Nephron progenitor cell (in vitro differentiated cells): Measurements from ENCODE around the gene ANGPTL2.
"Not testable (repeated sequence)": the region's sequence is repeated elsewhere in the genome, so short reads cannot be mapped to it uniquely, and the experiment has no call there.

Source experiments
- DNase-seq: peaks from one replicate; pipeline ENCODE4 v3.0.0; 2021
- H3K27ac Mint-ChIP-seq: 2 replicates; pipeline ENCODE4 v1.8.0; 2021; ENCODE audit warnings: mild to moderate bottlenecking, moderate library complexity, mixed read lengths
- H3K27me3 Mint-ChIP-seq: 2 replicates; pipeline ENCODE4 v1.8.0; 2021; ENCODE audit warnings: mild to moderate bottlenecking, low read depth, mixed read lengths; ENCODE audit not compliant: poor library complexity
- H3K36me3 Mint-ChIP-seq: 2 replicates; pipeline ENCODE4 v1.8.0; 2021; ENCODE audit warnings: low read depth, mixed read lengths
- H3K4me1 Mint-ChIP-seq: 2 replicates; pipeline ENCODE4 v1.8.0; 2021; ENCODE audit warnings: mixed read lengths
- H3K4me3 Mint-ChIP-seq: 2 replicates; pipeline ENCODE4 v1.8.0; 2021; ENCODE audit warnings: mild to moderate bottlenecking, moderate library complexity, mixed read lengths
- H3K9me3 Mint-ChIP-seq: 2 replicates; pipeline ENCODE4 v1.8.0; 2021; ENCODE audit warnings: mild to moderate bottlenecking, moderate library complexity, mixed read lengths
- TF ChIP-seq, protein P1 (sequence below): fragments of 200-600 bp; sonication (generic); IDR thresholded peaks from 2 replicates; pipeline ENCODE4 v1.5.0; 2021; ENCODE audit warnings: antibody characterized with exemption

Gene ANGPTL2

DNA sequence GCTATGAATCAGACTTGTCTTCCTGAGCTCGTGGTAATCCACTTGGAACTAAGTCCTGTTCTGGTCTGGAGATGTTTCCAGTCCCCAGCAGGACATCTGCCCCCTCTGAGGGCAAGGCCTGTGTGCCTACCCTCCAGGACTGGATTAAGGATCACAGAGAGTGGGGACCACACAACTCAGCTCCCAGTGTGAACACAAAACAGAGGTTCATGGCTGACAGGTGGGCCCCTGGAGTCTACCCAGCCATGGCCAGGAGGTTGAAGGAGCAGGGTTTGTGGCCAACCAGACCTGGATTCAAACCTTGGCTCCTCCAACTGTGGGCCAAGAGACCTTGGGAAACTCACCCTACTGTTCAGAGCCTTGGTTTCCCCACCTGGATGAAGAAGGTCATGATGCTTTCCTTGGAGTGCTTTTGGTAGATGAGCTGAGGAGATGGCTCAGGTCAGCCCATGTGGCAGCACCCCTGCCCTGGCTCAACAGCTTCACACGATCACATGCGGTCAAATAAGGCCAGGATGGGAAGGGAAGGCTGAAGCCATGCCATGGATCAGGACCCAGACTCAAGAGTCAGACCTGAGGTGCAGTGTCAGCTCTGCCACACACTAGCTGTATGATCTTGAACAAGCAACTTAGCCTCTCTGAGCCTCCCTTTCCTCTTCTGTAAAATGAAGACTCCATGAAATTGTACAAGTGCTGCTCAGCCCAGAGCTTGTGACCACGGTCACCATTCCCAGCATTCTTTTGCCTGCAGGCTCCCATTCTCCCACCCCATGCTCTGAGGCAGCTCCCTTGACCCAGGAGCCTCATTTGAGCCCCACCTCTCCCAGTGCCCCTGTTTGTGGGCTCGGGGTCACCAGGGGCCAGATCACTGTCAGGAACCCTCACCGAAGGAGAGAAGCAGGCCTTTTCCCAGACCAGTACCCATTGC is 27.3 kb upstream of the ANGPTL2 start:
- no peak overlapping the region for H3K27ac Mint-ChIP-seq
- H3K27me3 Mint-ChIP-seq = peaks cover 4% of the 10 kb centered on the region
- H3K36me3 Mint-ChIP-seq = no peaks in the 10 kb centered on the region
- no peak for DNase-seq
- H3K9me3 Mint-ChIP-seq = no peaks in the 10 kb centered on the region
- no peak overlapping the region for H3K4me3 Mint-ChIP-seq
- TF ChIP-seq, protein P1, sequence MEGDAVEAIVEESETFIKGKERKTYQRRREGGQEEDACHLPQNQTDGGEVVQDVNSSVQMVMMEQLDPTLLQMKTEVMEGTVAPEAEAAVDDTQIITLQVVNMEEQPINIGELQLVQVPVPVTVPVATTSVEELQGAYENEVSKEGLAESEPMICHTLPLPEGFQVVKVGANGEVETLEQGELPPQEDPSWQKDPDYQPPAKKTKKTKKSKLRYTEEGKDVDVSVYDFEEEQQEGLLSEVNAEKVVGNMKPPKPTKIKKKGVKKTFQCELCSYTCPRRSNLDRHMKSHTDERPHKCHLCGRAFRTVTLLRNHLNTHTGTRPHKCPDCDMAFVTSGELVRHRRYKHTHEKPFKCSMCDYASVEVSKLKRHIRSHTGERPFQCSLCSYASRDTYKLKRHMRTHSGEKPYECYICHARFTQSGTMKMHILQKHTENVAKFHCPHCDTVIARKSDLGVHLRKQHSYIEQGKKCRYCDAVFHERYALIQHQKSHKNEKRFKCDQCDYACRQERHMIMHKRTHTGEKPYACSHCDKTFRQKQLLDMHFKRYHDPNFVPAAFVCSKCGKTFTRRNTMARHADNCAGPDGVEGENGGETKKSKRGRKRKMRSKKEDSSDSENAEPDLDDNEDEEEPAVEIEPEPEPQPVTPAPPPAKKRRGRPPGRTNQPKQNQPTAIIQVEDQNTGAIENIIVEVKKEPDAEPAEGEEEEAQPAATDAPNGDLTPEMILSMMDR = no peak
- H3K4me1 Mint-ChIP-seq = no peaks in the 10 kb centered on the region

GRCh38 chr9:127149010-127149409 is 26.6 kb upstream of the ANGPTL2 start:
- H3K27ac Mint-ChIP-seq = no peak overlapping the region
- TF ChIP-seq, protein P1 = no peak
- H3K4me3 Mint-ChIP-seq = no peak overlapping the region

DNA sequence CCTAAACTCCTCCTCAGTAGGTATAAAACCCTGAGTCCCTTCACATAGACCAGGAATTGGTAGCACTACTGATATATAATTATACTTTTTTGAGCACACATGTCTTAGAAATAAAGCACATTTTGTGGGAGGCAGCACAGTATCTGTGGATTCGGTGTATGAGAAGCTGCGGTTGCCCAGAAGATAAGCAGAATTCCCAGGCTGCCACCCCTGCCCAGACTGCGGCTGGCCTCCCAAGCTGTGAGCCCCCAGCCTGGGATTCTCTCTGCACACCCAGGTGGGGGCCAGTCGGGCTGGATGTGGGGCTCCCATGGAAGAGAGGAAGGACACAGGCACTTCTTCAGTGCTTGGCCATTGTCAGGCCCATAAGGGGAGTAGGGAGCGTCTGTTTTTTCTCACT is 25.6 kb upstream of the ANGPTL2 start:
- TF ChIP-seq, protein P1 = no peak
- Mint-ChIP-seq H3K4me1 (peaks cover 6% of the 10 kb centered on the region), H3K9me3 (no peaks in the 10 kb centered on the region), H3K36me3 (no peaks in the 10 kb centered on the region), H3K27ac (no peak overlapping the region), H3K4me3 (no peak overlapping the region), H3K27me3 (peaks cover 4% of the 10 kb centered on the region)
- DNase-seq = no peak

More at GRCh38 chr9:127149010-127149409, 26.6 kb upstream of the ANGPTL2 start:
- H3K9me3 Mint-ChIP-seq = no peaks in the 10 kb centered on the region
- H3K27me3 Mint-ChIP-seq = peaks cover 4% of the 10 kb centered on the region
- H3K4me1 Mint-ChIP-seq = no peaks in the 10 kb centered on the region
- DNase-seq = no peak
- H3K36me3 Mint-ChIP-seq = no peaks in the 10 kb centered on the region

DNA sequence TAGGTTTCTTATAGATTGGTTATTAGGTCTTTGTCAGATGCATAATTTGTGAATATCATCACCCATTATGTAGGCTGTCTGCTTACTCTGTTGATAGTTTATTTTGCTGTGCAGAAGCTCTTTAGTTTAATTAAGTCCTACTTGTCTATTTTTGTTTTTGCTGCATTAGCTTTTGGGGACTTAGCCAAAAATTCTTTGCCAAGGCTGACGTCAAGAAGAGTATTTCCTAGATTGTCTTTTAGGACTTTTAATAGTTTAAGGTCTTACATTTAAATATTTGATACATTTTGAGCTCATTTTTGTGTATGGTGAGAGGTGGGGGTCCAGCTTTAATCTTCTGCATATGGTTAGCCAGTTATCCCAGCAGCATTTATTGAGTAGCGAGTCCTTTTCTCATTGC is 24.8 kb upstream of the ANGPTL2 start:
- peaks cover 4% of the 10 kb centered on the region for H3K27me3 Mint-ChIP-seq
- no peaks in the 10 kb centered on the region for H3K9me3 Mint-ChIP-seq
- no peak overlapping the region for H3K27ac Mint-ChIP-seq
- no peak overlapping the region for H3K4me3 Mint-ChIP-seq
- TF ChIP-seq, protein P1 = no peak
- H3K36me3 Mint-ChIP-seq = no peaks in the 10 kb centered on the region
- peaks cover 9% of the 10 kb centered on the region for H3K4me1 Mint-ChIP-seq
- no peak for DNase-seq

GRCh38 chr9:127146841-127147240 is 24.4 kb upstream of the ANGPTL2 start:
- peaks cover 13% of the 10 kb centered on the region for H3K4me1 Mint-ChIP-seq
- H3K4me3 Mint-ChIP-seq, DNase-seq, H3K27me3 Mint-ChIP-seq, H3K27ac Mint-ChIP-seq, H3K36me3 Mint-ChIP-seq, H3K9me3 Mint-ChIP-seq: not testable (repeated sequence)

- H3K27ac Mint-ChIP-seq = no peak overlapping the region
- H3K4me1 Mint-ChIP-seq = peaks cover 24% of the 10 kb centered on the region
- DNase-seq = no peak
- TF ChIP-seq, protein P1 = no peak
- no peaks in the 10 kb centered on the region for H3K9me3 Mint-ChIP-seq
- peaks cover 8% of the 10 kb centered on the region for H3K27me3 Mint-ChIP-seq
- no peak overlapping the region for H3K4me3 Mint-ChIP-seq
- H3K36me3 Mint-ChIP-seq = no peaks in the 10 kb centered on the region
Measured at GRCh38 chr9:127144670-127145445, 22.4 kb upstream of the ANGPTL2 start.
